CD8-positive, alpha-beta memory T cell (primary cell): ENCODE data around the gene UCN3. TPM values are rescaled to one million over a fixed set of nuclear protein-coding genes. Genes with fewer than 3 reads are reported as not detected.
A peak's percentile ranks its signal among the peaks of the same experiment; 100 is the strongest.

Experiments used
- CTCF ChIA-PET: fragments of 350-600 bp; sonication (Branson Sonifier 250); formaldehyde crosslinking; loops from one replicate; lab custom pipeline; 2021; ENCODE audit warnings: antibody characterized with exemption; lab: Charles Lee
- POLR2A ChIA-PET: fragments of 350-600 bp; sonication (Branson Sonifier 250); formaldehyde crosslinking; loops from one replicate; lab custom pipeline; 2021; ENCODE audit warnings: antibody characterized with exemption; lab: Charles Lee
- DNase-seq, 5 donors: peaks; one replicate each; pipeline versions ENCODE4 v3.0.0 to v3.0.0-alpha.2; 2020 to 2022; ENCODE audit warnings: mixed read lengths in 1 of 5
- H3K27ac ChIP-seq: one replicate; pipeline ENCODE4 v1.7.0; 2013; ENCODE audit warnings: low read depth, mild to moderate bottlenecking, low read length, moderate library complexity
- H3K27me3 ChIP-seq: 2 replicates; pipeline ENCODE4 v1.7.0; 2013; ENCODE audit warnings: low read length, mild to moderate bottlenecking; ENCODE audit not compliant: insufficient read depth, poor library complexity, severe bottlenecking
- H3K36me3 ChIP-seq: 2 replicates; pipeline ENCODE4 v1.7.0; 2013; ENCODE audit warnings: mild to moderate bottlenecking, low read length, moderate library complexity; ENCODE audit not compliant: insufficient read depth
- H3K4me1 ChIP-seq: 2 replicates; pipeline ENCODE4 v1.7.0; 2013; ENCODE audit warnings: mild to moderate bottlenecking, low read length, moderate library complexity; ENCODE audit not compliant: insufficient read depth
- H3K4me3 ChIP-seq: 2 replicates; pipeline ENCODE4 v1.7.0; 2013; ENCODE audit warnings: mild to moderate bottlenecking, low read length
- H3K9me3 ChIP-seq: 2 replicates; pipeline ENCODE4 v1.7.0; 2013; ENCODE audit warnings: mild to moderate bottlenecking, low read length
- H3K27ac Mint-ChIP-seq, 8 donors: one replicate each; pipeline ENCODE4 v1.8.0; 2020 to 2021; ENCODE audit warnings: mixed read lengths in 8 of 8, mild to moderate bottlenecking in 6 of 8, inconsistent platforms in 3 of 8, moderate library complexity in 3 of 8
- H3K27me3 Mint-ChIP-seq, 2 donors: one replicate each; pipeline ENCODE4 v1.8.0; 2020 to 2021; ENCODE audit warnings: mixed read lengths in 2 of 2, mild to moderate bottlenecking in 1 of 2, moderate library complexity in 1 of 2
- H3K36me3 Mint-ChIP-seq, 3 donors: one replicate each; pipeline ENCODE4 v1.8.0; 2020 to 2021; ENCODE audit warnings: mixed read lengths in 3 of 3, inconsistent platforms in 1 of 3, mild to moderate bottlenecking in 1 of 3
- H3K4me1 Mint-ChIP-seq, 3 donors: one replicate each; pipeline ENCODE4 v1.8.0; 2020 to 2021; ENCODE audit warnings: mixed read lengths in 3 of 3, inconsistent platforms in 1 of 3, mild to moderate bottlenecking in 1 of 3
- H3K4me3 Mint-ChIP-seq, 7 donors: one replicate each; pipeline ENCODE4 v1.8.0; 2020 to 2021; ENCODE audit warnings: mixed read lengths in 7 of 7, mild to moderate bottlenecking in 6 of 7, moderate library complexity in 4 of 7, inconsistent platforms in 2 of 7
- H3K9me3 Mint-ChIP-seq, 5 donors: one replicate each; pipeline ENCODE4 v1.8.0; 2020 to 2022; ENCODE audit warnings: mixed read lengths in 5 of 5, mild to moderate bottlenecking in 3 of 5, moderate library complexity in 2 of 5, inconsistent platforms in 1 of 5
- polyA plus RNA-seq: library from polyadenylated mRNA; unstranded; fragments of 300-500 nt; fragmentation: Illumina TruSeq; gene quantifications from one replicate; pipeline ENCODE4 v1.2.3, GENCODE V29; 2021
- total RNA-seq, 2 experiments: library from RNA; stranded (reverse); gene quantifications; one replicate each; pipeline ENCODE4 v1.2.3, GENCODE V29; 2021

Gene UCN3
- total and polyA plus RNA-seq, 3 experiments from 2014 or later: not detected

DNA sequence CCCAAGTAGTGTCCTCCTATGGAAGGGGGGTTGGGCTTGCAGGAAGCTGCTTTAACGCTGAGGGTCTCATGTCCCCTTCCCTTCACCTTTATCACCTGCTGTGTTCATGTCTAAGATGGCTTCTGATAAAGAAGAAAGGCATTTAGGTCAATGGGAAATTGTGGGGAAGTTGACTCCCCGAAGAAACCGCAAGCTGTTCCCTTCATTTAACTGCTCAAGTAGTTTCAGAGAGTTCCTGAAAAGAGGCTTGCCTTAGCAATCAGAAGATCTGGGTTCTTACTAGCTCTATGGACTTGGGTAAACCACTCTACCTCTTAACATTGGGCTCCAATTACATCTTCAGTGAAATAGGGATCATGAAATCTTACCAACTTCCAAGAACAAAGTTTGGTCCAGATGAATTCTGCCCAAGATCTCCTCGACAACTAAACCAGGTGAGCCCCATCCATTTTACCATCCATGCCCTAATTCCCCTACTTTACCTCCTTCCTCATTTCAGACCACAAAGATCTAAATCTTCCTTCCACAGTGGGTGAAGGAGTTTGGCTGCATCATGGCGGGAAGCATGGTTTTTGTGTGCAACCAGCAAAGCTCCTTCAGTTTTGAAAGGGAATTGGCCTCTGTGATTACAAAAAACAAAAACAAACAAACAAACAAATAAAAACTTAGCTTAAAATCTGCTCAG is 30.4 kb upstream of the UCN3 start:
- Histone ChIP-seq H3K27me3 (no peaks in the 10 kb centered on the region), H3K36me3 (no peaks in the 10 kb centered on the region), H3K4me3 (no peak overlapping the region), H3K9me3 (no peaks in the 10 kb centered on the region), H3K27ac (no peak overlapping the region), H3K4me1 (no peaks in the 10 kb centered on the region)
- ChIA-PET POLR2A (no interaction called here), CTCF (interaction anchor here (1.3 kb wide), 1 partner anchor 40 kb away, joined by 3 read pairs; no protein-coding TSS in a partner anchor)
- H3K4me3 Mint-ChIP-seq: peak overlapping the region in 4 of 7 donors; percentile 20 to 49 (median 30)
- peaks cover 0 to 5% (median 0%) of the 10 kb centered on the region in 3 donors for H3K36me3 Mint-ChIP-seq
- H3K27me3 Mint-ChIP-seq: peaks cover 1 to 24% of the 10 kb centered on the region in 2 donors
- H3K9me3 Mint-ChIP-seq: peaks cover 0 to 5% (median 0%) of the 10 kb centered on the region in 5 donors
- peaks cover 0 to 5% (median 3%) of the 10 kb centered on the region in 3 donors for H3K4me1 Mint-ChIP-seq
- no peak for DNase-seq
- peak overlapping the region in 2 of 8 donors; percentile 38 to 67 for H3K27ac Mint-ChIP-seq

GRCh38 chr10:5338010-5338409 is 26.8 kb upstream of the UCN3 start:
- Mint-ChIP-seq H3K4me1 (peaks cover 0 to 6% (median 3%) of the 10 kb centered on the region in 3 donors), H3K9me3 (peaks cover 0 to 5% (median 0%) of the 10 kb centered on the region in 5 donors), H3K4me3 (no peak overlapping the region), H3K27me3 (peaks cover 1 to 18% of the 10 kb centered on the region in 2 donors), H3K27ac (no peak overlapping the region), H3K36me3 (peaks cover 0 to 5% (median 0%) of the 10 kb centered on the region in 3 donors)
- H3K9me3 ChIP-seq: no peaks in the 10 kb centered on the region
- H3K4me1 ChIP-seq: no peaks in the 10 kb centered on the region
- no peaks in the 10 kb centered on the region for H3K27me3 ChIP-seq
- H3K27ac ChIP-seq: no peak overlapping the region
- DNase-seq: no peak
- ChIA-PET POLR2A (no interaction called here), CTCF (interaction anchor here (0.8 kb wide), 1 partner anchor 15 kb away, joined by 3 read pairs; no protein-coding TSS in a partner anchor)
- no peak overlapping the region for H3K4me3 ChIP-seq
- H3K36me3 ChIP-seq: no peaks in the 10 kb centered on the region

DNA sequence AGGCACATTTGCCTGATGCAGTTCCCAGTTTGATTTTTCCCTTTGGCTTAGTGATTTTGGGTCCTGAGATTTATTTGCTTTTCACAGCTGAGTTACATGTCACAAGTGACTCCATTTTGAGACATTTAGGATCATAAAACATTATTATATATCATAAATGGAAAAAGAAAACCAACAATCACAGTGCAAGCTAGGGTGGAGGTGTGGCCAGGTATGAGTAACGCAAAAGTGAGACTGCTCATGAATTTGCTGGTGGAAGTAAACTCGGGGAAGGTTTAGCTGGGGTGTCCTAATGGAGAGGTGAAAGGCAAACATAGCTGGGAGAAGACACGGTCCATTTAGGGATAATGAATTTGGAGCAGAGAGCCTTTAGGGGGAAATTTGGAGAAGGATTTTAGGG is 21.7 kb upstream of the UCN3 start:
- no peaks in the 10 kb centered on the region for H3K36me3 ChIP-seq
- Mint-ChIP-seq H3K4me1 (peaks cover 0 to 7% (median 0%) of the 10 kb centered on the region in 3 donors), H3K27me3 (peaks cover 4 to 11% of the 10 kb centered on the region in 2 donors), H3K4me3 (no peak overlapping the region), H3K36me3 (no peaks in the 10 kb centered on the region), H3K27ac (peak overlapping the region in 1 of 8 donors; percentile 40), H3K9me3 (no peaks in the 10 kb centered on the region)
- POLR2A ChIA-PET: no interaction called here
- H3K4me1 ChIP-seq: no peaks in the 10 kb centered on the region
- no peak overlapping the region for H3K27ac ChIP-seq
- H3K9me3 ChIP-seq: no peaks in the 10 kb centered on the region
- H3K27me3 ChIP-seq: no peaks in the 10 kb centered on the region
- no peak for DNase-seq
- no peak overlapping the region for H3K4me3 ChIP-seq
- CTCF ChIA-PET: interaction anchor here (1.2 kb wide), 1 partner anchor 9 kb away, joined by 4 read pairs; no protein-coding TSS in a partner anchor

- Mint-ChIP-seq H3K4me1 (peaks cover 0 to 7% (median 0%) of the 10 kb centered on the region in 3 donors), H3K36me3 (no peaks in the 10 kb centered on the region), H3K9me3 (no peaks in the 10 kb centered on the region), H3K27ac (peak overlapping the region in 1 of 8 donors; percentile 55), H3K4me3 (no peak overlapping the region), H3K27me3 (peaks cover 4 to 7% of the 10 kb centered on the region in 2 donors)
- Histone ChIP-seq H3K27me3 (no peaks in the 10 kb centered on the region), H3K4me1 (no peaks in the 10 kb centered on the region), H3K36me3 (no peaks in the 10 kb centered on the region), H3K9me3 (no peaks in the 10 kb centered on the region), H3K27ac (no peak overlapping the region), H3K4me3 (no peak overlapping the region)
- CTCF ChIA-PET: interaction anchor here (1.2 kb wide), 1 partner anchor 9 kb away, joined by 4 read pairs; no protein-coding TSS in a partner anchor
- DNase-seq: no peak
- POLR2A ChIA-PET: no interaction called here
Observed at GRCh38 chr10:5343561-5343960, 21.2 kb upstream of the UCN3 start.

- H3K4me1 Mint-ChIP-seq: peaks cover 0 to 7% (median 0%) of the 10 kb centered on the region in 3 donors
- no peaks in the 10 kb centered on the region for H3K9me3 ChIP-seq
- H3K9me3 Mint-ChIP-seq: no peaks in the 10 kb centered on the region
- ChIA-PET CTCF (interaction anchor here (1.2 kb wide), 1 partner anchor 8 kb away, joined by 4 read pairs; no protein-coding TSS in a partner anchor), POLR2A (no interaction called here)
- no peak overlapping the region for H3K4me3 Mint-ChIP-seq
- no peak overlapping the region for H3K27ac Mint-ChIP-seq
- no peaks in the 10 kb centered on the region for H3K27me3 ChIP-seq
- no peak overlapping the region for H3K4me3 ChIP-seq
- H3K27me3 Mint-ChIP-seq: peaks cover 4 to 7% of the 10 kb centered on the region in 2 donors
- no peaks in the 10 kb centered on the region for H3K36me3 Mint-ChIP-seq
- no peak for DNase-seq
- H3K36me3 ChIP-seq: no peaks in the 10 kb centered on the region
- no peak overlapping the region for H3K27ac ChIP-seq
- no peaks in the 10 kb centered on the region for H3K4me1 ChIP-seq
Observed at GRCh38 chr10:5343979-5344378, 20.8 kb upstream of the UCN3 start.

GRCh38 chr10:5344746-5345145 is 20.0 kb upstream of the UCN3 start:
- no peaks in the 10 kb centered on the region for H3K36me3 Mint-ChIP-seq

DNA sequence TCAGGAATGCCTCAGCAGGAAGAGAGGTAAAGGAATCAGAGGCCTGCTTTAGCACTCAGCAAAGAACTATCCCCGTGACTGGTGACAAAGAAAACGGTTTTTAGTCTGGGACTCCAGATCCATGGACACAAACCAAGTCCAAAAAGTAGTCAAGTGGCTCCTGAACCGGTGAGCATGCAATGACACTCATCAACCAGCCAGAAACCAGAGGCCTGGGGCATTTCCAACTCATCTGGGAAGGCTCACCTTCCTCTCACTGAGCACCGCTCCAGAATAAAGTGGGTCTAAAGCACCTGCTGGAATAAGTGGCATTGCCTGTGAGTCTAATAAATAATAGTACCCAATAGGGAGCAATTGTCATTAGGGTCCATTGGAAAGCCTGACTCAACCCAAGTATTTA is 17.9 kb upstream of the UCN3 start:
- H3K4me1 Mint-ChIP-seq: peaks cover 0 to 7% (median 0%) of the 10 kb centered on the region in 3 donors
- Histone ChIP-seq H3K27ac (no peak overlapping the region), H3K27me3 (no peaks in the 10 kb centered on the region), H3K4me1 (no peaks in the 10 kb centered on the region), H3K4me3 (no peak overlapping the region), H3K36me3 (no peaks in the 10 kb centered on the region), H3K9me3 (no peaks in the 10 kb centered on the region)
- ChIA-PET CTCF (no interaction called here), POLR2A (no interaction called here)
- no peaks in the 10 kb centered on the region for H3K36me3 Mint-ChIP-seq
- H3K9me3 Mint-ChIP-seq: no peaks in the 10 kb centered on the region
- H3K27me3 Mint-ChIP-seq: peaks cover 4 to 7% of the 10 kb centered on the region in 2 donors
- no peak for DNase-seq
- H3K27ac Mint-ChIP-seq: no peak overlapping the region
- H3K4me3 Mint-ChIP-seq: no peak overlapping the region

More at GRCh38 chr10:5344746-5345145, 20.0 kb upstream of the UCN3 start:
- ChIA-PET POLR2A (no interaction called here), CTCF (no interaction called here)
- DNase-seq: no peak
- Histone ChIP-seq H3K27me3 (no peaks in the 10 kb centered on the region), H3K9me3 (no peaks in the 10 kb centered on the region), H3K4me1 (no peaks in the 10 kb centered on the region), H3K4me3 (no peak overlapping the region), H3K36me3 (no peaks in the 10 kb centered on the region), H3K27ac (no peak overlapping the region)
- Mint-ChIP-seq H3K4me1 (peaks cover 0 to 7% (median 0%) of the 10 kb centered on the region in 3 donors), H3K4me3 (no peak overlapping the region), H3K27me3 (peaks cover 3 to 4% of the 10 kb centered on the region in 2 donors), H3K9me3 (no peaks in the 10 kb centered on the region), H3K27ac (no peak overlapping the region)

DNA sequence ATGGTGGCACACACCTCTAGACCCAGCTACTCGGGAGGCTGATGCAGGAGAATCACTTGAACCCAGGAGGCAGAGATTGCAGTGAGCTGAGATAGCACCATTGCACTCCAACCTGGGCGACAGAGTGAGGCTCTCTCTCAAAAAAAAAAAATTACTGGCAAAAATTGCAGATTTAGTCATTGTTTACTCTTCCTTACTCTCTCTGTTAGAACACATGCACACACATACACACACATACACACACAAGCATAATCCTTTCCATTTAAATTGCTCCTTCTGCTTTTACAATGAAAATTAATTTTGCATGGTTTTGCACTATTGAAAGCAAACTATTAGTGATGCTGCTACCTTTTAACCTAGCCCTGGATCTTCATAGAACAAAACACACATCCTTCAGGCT is 15.4 kb upstream of the UCN3 start:
- Mint-ChIP-seq H3K36me3 (no peaks in the 10 kb centered on the region), H3K27ac (no peak overlapping the region), H3K27me3 (peaks cover 7 to 18% of the 10 kb centered on the region in 2 donors), H3K9me3 (no peaks in the 10 kb centered on the region), H3K4me1 (no peaks in the 10 kb centered on the region), H3K4me3 (no peak overlapping the region)
- CTCF ChIA-PET: no interaction called here
- Histone ChIP-seq H3K27me3 (no peaks in the 10 kb centered on the region), H3K4me1 (no peaks in the 10 kb centered on the region), H3K27ac (no peak overlapping the region), H3K9me3 (no peaks in the 10 kb centered on the region), H3K36me3 (no peaks in the 10 kb centered on the region), H3K4me3 (no peak overlapping the region)
- POLR2A ChIA-PET: no interaction called here
- DNase-seq: no peak
